NCI-H2196 treated with DMSO at 0.1 percent for 48 hours (cell line): ENCODE measurements around the gene ATP6V0B.

Source experiments
- DNase-seq: peaks from one replicate; lab custom pipeline; 2025; ENCODE audit not compliant: unreplicated experiment; lab: John Stamatoyannopoulos, UW

ATP6V0B gene

DNA sequence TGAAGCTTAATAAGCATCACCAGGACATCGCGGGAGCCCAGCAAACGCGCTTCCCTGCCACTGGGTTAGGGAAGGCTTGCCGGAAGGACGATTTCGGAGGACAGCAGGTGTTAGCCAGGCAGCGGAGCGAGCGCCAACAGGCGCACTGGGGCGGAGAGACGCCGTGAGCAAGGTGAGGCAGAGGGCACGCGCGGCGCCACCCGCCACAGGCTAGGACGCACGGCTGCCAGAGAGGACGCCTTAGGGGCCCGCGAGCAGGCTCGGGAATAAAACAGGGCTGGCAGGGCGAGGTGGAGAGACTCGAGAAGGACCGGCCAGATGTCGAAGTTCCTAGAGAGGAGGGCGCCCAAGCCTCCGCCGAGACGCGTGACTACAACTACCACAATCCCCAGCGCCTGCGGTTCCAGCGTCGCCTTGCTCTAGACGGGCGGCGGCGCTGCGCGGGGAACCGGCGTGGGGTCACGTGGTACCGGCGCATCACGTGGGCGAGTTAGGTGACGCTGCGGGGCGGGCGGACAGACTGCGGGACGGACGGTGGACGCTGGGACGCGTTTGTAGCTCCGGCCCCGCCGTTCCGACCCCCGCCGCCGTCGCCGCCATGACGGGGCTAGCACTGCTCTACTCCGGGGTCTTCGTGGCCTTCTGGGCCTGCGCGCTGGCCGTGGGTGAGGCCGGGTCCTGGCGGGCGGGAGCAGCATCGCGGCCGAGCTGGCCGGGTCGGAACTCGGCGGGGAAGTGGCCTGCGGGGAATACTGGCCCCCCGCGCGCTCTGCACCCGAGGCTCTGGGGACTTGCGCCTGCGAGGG lies at the start of gene ATP6V0B:
ATP6V0B (plus strand) TSS at position 518 of the 806 bp plus-strand sequence; CDS start at position 599, 81 bp downstream.
- DNase-seq, result peak; percentile 91

DNA sequence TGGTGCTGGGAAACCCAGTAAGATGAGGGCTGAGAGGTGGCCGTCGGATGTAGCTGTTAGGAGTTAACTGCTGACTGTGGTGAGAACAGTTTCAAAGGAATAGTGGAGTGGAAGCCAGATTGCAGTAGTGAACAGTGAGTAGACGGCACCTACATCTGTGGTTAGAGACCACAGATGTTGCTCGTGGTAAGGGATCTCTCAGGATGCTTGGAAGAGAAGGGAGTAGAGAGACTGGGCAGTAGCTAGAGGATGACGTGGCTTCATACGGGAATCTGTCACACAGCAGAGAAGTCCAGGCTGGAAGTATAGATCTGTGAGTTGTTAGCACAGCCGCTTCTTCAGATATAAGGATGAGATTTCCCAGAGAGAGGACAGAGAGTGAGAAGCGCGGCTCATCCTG lies 48.9 kb upstream of the ATP6V0B start:
- no peak for DNase-seq

GRCh38 chr1:43930168-43930948 lies 44.4 kb upstream of the ATP6V0B start:
- no peak for DNase-seq

DNA sequence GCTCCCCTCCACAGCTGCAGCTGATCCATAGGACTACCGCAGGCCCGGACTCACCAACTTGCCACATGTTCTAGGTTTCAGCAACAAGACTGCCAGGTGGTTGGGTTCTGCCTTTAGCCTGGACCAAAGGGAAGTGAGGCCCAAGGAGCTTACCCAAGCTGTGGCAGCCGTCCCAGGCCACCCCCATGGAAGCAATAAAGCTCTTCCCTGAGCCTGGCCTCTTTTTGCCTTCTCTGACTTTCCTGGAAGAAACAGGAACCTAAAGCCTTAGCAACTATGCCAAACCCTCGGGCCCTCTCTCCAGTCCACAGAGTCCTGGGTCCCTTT lies 43.8 kb upstream of the ATP6V0B start:
- no peak for DNase-seq

DNA sequence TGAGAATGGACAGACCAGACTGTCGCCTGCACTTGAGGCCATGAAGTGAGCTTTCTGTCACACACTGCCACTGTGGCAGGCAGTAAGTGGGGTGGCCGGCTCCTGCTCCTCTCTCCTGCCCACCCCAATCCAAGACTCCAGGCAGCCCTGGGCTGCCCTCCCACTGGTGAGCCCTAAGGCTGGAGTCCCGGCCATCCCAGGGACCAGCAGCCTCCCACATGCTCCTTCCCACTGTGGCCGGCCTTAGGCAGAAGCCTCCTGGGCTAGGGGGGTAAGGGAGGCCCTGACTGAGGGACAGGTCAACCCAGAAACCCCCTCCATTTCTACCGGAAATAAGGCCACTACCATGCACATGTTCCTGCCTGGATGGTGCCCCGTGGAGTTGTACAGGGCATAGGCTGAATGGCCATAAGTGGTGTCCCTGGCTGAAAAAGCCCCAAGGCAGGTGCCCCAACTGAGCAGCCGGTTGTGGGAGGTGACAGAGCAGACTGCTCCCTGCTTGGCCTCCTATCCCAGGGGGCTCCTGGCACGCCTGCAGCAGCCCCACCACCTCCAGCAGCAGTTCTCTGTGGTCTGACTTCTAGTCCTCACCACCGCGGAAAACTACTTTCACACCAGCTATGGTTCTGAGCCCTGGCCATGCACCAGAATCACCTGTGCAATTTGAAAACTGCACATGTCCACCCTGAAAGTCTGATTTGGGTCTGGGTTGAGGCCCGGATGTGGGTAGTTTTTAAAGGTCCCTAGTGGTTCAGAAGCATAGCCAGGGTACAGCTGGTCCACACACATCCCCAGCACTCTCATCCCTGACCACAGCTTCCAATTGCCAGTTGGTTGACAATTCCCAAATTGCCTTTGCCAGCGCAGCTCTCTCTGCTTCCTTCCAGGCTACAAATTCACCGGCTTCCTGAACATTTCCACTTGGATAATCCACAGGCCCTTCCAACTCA lies 42.8 kb upstream of the ATP6V0B start:
- no peak for DNase-seq

GRCh38 chr1:43932786-43933385 lies 41.9 kb upstream of the ATP6V0B start:
- DNase-seq, result no peak

DNA sequence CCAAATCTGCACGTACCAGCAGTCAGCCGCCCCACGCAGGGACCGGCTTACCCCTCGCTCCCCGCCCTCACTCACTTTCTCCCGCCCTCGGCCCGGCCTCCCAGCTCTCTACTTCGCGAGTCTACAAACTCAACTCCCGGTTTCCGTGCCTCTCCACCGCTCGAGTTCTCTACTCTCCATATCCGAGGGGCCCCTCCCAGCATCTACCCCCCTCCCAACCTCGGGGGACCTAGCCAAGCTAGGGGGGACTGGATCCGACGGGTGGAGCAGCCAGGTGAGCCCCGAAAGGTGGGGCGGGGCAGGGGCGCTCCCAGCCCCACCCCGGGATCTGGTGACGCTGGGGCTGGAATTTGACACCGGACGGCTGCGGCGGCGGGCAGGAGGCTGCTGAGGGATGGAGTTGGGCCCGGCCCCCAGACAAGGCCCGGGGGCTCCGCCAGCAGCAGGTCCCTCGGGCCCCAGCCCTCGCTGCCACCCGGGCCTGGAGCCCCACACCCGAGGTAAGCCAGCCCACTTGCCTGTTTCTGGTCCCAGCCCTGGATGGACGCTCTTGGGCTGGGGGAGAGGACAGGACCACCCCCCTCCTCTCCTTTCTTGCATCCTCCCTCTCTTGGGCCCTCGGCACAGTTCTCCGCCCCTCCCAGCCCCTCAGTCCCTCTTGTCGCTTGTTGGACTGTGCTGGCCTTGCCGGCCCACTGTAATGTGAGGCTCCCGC lies 41.2 kb upstream of the ATP6V0B start, which contains the start of gene ARTN:
ARTN (plus strand) TSS at position 416 of the 715 bp plus-strand sequence. CDS start 1,856 bp downstream, outside the sequence.
- DNase-seq, result no peak

- DNase-seq, result peak; percentile 47
Measured at GRCh38 chr1:43934101-43934985, 40.4 kb upstream of the ATP6V0B start.

DNA sequence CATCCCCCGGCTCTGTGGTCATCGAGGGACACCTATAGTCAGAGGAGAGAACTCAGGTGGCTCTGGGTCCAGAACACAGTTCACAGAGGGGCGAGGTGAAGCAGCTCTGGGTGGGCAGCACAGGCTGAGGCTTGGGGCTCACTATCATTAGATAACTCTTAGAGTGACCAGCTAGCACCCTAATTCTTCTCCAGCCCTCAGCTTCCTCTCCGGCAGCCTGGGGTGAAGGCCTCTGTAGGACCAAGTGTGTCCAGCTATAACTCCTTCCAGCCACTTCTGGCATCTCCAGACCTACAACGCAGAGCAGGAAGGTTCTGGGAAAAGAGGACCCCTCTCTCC lies 39.8 kb upstream of the ATP6V0B start:
- DNase-seq, result no peak

- peak; percentile 68 for DNase-seq
Measured at GRCh38 chr1:43935711-43936427, 38.9 kb upstream of the ATP6V0B start.

DNA sequence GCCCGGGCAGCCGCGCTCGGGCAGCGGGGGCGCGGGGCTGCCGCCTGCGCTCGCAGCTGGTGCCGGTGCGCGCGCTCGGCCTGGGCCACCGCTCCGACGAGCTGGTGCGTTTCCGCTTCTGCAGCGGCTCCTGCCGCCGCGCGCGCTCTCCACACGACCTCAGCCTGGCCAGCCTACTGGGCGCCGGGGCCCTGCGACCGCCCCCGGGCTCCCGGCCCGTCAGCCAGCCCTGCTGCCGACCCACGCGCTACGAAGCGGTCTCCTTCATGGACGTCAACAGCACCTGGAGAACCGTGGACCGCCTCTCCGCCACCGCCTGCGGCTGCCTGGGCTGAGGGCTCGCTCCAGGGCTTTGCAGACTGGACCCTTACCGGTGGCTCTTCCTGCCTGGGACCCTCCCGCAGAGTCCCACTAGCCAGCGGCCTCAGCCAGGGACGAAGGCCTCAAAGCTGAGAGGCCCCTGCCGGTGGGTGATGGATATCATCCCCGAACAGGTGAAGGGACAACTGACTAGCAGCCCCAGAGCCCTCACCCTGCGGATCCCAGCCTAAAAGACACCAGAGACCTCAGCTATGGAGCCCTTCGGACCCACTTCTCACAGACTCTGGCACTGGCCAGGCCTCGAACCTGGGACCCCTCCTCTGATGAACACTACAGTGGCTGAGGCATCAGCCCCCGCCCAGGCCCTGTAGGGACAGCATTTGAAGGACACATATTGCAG lies 38.2 kb upstream of the ATP6V0B start:
- no peak for DNase-seq

GRCh38 chr1:43937179-43937865 lies 37.4 kb upstream of the ATP6V0B start:
- no peak for DNase-seq

DNA sequence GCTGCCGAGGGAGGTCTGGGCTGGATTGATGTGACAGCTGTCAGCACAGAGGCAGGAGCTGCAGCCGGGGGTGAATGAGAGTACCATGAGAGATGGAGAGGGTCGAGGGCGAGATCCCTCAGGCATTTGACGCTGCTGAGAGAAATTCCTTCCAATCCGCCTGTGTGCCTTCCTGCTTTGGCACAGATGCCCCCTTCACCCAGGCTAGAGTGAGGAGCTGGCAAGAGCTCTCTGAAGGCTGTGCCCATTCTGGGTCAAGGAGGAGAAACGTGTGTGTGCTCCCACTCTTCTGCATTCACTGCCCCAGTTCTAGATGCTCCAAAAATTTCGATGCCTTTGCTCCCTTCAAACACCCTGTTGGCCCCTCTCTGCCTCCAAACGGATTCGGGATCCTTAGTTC lies 36.4 kb upstream of the ATP6V0B start:
- DNase-seq, result no peak

- DNase-seq, result no peak
Measured at GRCh38 chr1:43938892-43939587, 35.7 kb upstream of the ATP6V0B start.

GRCh38 chr1:43942411-43942810 lies 32.3 kb upstream of the ATP6V0B start:
- no peak for DNase-seq

DNA sequence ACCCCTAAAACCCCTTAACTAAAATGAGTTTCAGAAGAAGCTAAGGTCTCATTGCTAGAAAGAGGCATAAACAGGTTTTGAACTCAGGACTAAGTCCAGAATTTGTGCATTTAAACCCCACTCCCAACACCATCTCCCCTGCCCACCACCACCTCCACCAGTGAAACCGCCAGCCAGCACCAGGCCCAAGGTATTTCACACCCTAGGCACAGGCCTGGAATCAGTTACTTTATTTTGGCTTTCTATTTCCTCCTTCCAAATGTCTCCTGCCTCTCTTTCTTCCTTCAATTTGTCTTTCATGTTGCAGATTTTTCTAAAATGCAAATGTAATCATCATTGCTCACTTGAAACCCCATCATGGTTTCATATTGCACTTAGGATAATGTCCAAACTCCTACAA lies 29.9 kb upstream of the ATP6V0B start:
- DNase-seq, result no peak
